Stimulated activated CD4-positive, alpha-beta T cell treated with anti-CD3 and anti-CD28 coated beads, Interleukin-4, amount 100 ng/mL, for 48 hours (primary cell): ENCODE measurements around the gene NFATC2.
"Not testable (repeated sequence)": the region's sequence is repeated elsewhere in the genome, so short reads cannot be mapped to it uniquely, and the experiment has no call there.

Experiments used
- DNase-seq, 2 donors: peaks; one replicate each; pipeline ENCODE4 v3.0.0-alpha.2; 2020; ENCODE audit warnings: low read depth in 2 of 2

Gene NFATC2

GRCh38 chr20:51473256-51473655 lies 69.3 kb downstream of the NFATC2 start:
- no peak for DNase-seq

GRCh38 chr20:51470907-51471411 lies 71.6 kb downstream of the NFATC2 start:
- peak in 1 of 2 donors; percentile 27 for DNase-seq

GRCh38 chr20:51470499-51470820 lies 72.1 kb downstream of the NFATC2 start:
- DNase-seq: no peak

- no peak for DNase-seq
These were observed 72.7 kb downstream of the NFATC2 start for GRCh38 chr20:51469578-51470498.

- no peak for DNase-seq
These were observed 73.5 kb downstream of the NFATC2 start for GRCh38 chr20:51469046-51469445.

GRCh38 chr20:51468636-51469035 lies 73.9 kb downstream of the NFATC2 start:
- DNase-seq: no peak

GRCh38 chr20:51467956-51468626 lies 74.4 kb downstream of the NFATC2 start:
- DNase-seq: no peak

- DNase-seq: no peak
These were observed 78.5 kb downstream of the NFATC2 start for GRCh38 chr20:51463998-51464397.

GRCh38 chr20:51463560-51463959 lies 79.0 kb downstream of the NFATC2 start:
- DNase-seq: no peak

- no peak for DNase-seq
These were observed 79.8 kb downstream of the NFATC2 start for GRCh38 chr20:51462566-51463276.

GRCh38 chr20:51461846-51462245 lies 80.7 kb downstream of the NFATC2 start:
- DNase-seq: not testable (repeated sequence)

- DNase-seq: no peak
These were observed 81.2 kb downstream of the NFATC2 start for GRCh38 chr20:51461306-51461705.

GRCh38 chr20:51460569-51461265 lies 81.8 kb downstream of the NFATC2 start:
- no peak for DNase-seq

- DNase-seq: no peak
These were observed 82.4 kb downstream of the NFATC2 start for GRCh38 chr20:51460163-51460562.

GRCh38 chr20:51458751-51459439 lies 83.6 kb downstream of the NFATC2 start:
- no peak for DNase-seq

- DNase-seq: no peak
These were observed 85.0 kb downstream of the NFATC2 start for GRCh38 chr20:51457533-51457932.

- no peak for DNase-seq
These were observed 85.7 kb downstream of the NFATC2 start for GRCh38 chr20:51456511-51457509.

GRCh38 chr20:51454250-51454865 lies 88.2 kb downstream of the NFATC2 start:
- DNase-seq: no peak

GRCh38 chr20:51452734-51453365 lies 89.7 kb downstream of the NFATC2 start:
- DNase-seq: no peak
